GM12801 (cell line): Measurements from ENCODE around the gene CHRM5.

Experiments used
- TF ChIP-seq, protein P1 (sequence below): IDR thresholded peaks from one replicate; pipeline ENCODE4 v1.5.1; 2011; ENCODE audit warnings: control low read depth; ENCODE audit not compliant: insufficient read length; ENCODE audit errors: extremely low read depth

Gene CHRM5

DNA sequence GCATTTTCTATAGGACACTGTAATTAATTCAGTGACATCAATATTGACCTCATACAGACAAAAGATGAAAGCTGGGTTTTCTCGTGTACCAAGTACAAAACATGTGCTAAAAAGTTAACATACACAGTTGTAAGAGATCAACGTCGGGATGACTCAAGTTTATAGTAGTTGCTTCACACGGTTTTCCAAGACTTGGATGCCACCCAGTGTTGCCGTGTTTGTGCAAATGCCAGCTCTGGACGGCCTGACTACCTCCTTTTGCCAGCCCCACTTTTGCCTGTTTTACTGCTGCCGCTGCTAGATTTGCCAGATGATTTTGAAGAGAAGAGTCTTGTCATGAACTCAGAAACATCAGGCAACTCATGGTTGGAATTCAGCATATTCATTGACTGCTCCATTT is 115.8 kb downstream of the CHRM5 start:
- TF ChIP-seq, protein P1, sequence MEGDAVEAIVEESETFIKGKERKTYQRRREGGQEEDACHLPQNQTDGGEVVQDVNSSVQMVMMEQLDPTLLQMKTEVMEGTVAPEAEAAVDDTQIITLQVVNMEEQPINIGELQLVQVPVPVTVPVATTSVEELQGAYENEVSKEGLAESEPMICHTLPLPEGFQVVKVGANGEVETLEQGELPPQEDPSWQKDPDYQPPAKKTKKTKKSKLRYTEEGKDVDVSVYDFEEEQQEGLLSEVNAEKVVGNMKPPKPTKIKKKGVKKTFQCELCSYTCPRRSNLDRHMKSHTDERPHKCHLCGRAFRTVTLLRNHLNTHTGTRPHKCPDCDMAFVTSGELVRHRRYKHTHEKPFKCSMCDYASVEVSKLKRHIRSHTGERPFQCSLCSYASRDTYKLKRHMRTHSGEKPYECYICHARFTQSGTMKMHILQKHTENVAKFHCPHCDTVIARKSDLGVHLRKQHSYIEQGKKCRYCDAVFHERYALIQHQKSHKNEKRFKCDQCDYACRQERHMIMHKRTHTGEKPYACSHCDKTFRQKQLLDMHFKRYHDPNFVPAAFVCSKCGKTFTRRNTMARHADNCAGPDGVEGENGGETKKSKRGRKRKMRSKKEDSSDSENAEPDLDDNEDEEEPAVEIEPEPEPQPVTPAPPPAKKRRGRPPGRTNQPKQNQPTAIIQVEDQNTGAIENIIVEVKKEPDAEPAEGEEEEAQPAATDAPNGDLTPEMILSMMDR, result no peak

DNA sequence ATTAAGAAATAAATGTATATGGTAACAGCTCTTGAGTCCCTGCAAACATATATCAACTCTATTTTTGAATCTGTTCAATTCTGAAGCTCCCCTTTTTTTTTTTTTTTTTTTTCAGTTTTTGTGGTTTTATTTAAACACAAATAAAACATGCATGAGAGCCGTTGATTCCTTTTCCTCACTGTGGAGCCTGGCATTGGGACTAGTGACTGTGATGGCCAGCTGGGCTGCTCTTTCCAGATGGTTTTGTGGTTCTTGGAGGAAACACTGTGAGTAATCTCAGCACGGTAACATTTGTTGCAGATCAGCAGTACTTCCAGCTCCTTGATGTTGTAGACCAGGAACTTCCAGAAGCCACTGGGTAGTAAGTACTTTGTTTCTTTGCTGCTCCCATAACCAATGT is 117.4 kb downstream of the CHRM5 start:
- TF ChIP-seq, protein P1, result no peak

DNA sequence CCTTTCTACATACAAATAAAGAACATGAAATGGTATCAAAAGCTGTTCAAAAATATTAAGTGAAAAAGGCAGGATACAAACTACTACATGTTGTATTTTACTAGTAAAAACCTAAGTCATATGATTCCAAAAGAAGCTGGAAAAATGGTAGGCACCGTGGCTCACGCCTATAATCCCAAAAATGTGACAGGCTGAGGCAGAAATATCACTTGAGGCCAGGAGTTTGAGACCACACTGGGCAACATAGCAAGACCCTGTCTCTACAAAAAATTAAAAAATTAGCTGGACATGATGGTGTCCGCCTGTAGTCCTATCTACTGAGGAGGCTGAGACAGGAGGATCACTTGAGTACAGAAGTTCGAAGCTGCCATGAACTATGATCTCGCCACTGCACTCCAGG is 131.6 kb downstream of the CHRM5 start:
- TF ChIP-seq, protein P1, result no peak

DNA sequence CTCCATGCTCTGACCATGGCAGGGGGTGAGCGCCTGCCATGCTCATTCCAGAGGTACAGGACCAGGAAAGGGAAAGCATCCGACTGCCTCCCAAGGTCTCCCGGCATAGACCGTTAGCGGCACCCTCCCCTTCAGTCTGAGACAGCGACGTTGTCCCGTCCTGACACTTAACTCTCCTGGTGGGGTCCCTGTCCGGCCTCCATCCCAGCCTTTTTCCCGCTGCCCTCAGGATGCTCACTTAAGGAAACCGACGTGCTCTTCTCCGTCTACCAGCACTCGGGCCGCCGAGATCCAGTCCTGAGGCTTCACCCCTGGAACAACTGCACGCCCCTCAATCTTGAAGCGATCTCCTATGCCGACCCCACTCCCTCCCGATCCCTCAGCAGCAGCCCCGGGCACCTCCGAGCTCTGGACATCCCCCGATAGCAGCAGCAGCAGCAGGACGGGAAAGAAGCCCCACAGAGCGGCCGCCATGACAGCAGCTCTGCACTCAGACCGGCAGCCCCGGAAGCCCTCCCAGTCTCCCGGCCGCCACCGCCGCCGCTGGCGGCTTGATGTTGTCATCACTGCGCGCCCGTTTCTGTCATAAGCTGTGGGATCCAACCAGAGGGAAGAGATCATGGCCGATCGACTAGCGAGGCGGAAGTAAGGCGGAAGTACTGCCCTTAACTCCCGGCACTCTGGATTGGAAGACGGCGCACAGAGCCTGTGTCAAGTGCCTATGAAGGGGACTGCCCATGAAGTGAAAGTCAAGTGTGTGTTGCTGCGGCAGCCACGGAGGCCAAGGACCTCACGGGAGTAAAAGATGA is 133.3 kb downstream of the CHRM5 start, which contains the start of the genes EMC7 and PGBD4:
Gene EMC7 (minus strand): TSS at position 497 of the 809 bp plus-strand sequence. CDS start 23 bp downstream, at position 474.
Gene PGBD4 (plus strand): TSS at position 718 of the 809 bp plus-strand sequence. CDS start 449 bp downstream, outside the sequence.
- TF ChIP-seq, protein P1, result no peak

DNA sequence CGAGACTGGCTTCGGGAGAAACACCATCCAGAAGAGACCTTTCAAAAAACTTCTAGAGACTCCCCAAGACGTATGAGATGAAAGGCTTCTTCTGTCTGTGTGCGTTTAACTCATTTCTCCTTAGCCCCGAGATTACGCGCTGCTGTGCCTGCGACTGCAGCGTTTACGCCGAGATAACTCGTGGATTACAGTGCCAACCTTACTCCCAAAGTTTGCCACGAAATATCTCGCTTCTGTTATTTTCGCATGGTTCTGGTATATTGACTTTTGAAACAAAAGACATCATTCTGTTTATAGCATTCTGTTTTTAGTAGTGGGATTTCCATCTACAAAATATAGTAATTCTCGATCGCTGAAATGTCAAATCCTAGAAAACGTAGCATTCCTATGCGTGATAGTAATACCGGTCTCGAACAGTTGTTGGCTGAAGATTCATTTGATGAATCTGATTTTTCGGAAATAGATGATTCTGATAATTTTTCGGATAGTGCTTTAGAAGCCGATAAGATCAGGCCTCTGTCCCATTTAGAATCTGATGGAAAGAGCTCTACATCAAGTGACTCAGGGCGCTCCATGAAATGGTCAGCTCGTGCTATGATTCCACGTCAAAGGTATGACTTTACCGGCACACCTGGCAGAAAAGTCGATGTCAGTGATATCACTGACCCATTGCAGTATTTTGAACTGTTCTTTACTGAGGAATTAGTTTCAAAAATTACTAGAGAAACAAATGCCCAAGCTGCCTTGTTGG is 134.1 kb downstream of the CHRM5 start:
- TF ChIP-seq, protein P1, result no peak

DNA sequence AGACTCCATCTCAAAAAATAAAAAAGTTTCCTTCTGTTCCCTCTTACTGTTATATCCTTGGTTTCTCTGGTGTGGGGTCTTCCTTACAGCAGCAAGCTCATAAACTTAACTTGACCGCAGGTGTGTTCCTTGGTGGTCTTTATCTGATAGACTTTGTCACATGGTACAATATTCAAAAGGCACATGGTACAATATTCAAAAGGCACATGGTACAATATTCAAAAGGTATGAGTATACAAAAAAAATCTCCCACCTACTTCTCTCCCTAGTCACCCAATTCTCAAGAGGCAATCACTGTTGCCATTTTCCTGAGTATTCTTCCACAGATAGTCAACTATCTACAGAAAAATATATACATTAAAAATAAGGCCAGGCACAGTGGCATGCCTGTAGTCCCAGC is 138.1 kb downstream of the CHRM5 start:
- TF ChIP-seq, protein P1, result no peak

DNA sequence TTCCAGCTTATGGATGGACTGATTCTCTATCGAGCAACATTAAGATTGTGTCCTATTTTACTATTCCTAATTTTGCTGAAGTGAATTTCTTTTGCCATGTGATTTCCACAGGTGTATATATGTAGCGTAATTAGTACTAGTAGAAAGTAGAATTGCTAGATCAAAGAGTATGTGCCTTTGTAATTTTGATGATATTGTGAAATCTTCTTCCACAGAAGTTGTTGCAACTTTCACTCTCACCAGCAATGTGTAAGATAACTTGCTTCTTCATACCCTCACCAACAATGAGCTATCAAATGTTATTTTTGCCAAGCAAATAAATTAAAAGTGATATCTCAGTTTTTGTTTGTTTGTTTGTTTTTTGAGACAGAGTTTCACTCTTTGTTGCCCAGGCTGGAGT is 139.0 kb downstream of the CHRM5 start:
- TF ChIP-seq, protein P1, result no peak
